ENCODE results near the gene ROR1.

DNA sequence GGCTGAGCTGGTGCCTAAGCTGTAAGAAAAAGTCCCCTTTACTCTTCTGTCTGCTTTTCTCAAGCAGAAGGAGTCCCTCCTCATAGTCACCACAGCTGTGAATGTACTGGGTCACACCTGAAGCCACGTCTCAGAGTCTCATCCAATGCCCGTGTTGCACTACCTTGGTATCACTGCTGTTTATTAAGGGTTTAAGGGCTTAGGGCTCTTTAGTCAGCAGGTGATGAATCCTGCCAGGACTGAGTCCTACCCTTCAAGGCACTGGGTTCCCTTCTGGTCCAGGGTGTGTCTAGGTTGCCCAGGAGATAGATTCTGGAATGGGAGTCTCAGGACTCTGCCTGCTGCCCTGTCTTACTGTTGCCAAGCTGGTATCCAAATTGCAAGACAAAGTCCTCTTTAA lies 33.4 kb upstream of the ROR1 start:
- TF ChIP-seq, protein P1, sequence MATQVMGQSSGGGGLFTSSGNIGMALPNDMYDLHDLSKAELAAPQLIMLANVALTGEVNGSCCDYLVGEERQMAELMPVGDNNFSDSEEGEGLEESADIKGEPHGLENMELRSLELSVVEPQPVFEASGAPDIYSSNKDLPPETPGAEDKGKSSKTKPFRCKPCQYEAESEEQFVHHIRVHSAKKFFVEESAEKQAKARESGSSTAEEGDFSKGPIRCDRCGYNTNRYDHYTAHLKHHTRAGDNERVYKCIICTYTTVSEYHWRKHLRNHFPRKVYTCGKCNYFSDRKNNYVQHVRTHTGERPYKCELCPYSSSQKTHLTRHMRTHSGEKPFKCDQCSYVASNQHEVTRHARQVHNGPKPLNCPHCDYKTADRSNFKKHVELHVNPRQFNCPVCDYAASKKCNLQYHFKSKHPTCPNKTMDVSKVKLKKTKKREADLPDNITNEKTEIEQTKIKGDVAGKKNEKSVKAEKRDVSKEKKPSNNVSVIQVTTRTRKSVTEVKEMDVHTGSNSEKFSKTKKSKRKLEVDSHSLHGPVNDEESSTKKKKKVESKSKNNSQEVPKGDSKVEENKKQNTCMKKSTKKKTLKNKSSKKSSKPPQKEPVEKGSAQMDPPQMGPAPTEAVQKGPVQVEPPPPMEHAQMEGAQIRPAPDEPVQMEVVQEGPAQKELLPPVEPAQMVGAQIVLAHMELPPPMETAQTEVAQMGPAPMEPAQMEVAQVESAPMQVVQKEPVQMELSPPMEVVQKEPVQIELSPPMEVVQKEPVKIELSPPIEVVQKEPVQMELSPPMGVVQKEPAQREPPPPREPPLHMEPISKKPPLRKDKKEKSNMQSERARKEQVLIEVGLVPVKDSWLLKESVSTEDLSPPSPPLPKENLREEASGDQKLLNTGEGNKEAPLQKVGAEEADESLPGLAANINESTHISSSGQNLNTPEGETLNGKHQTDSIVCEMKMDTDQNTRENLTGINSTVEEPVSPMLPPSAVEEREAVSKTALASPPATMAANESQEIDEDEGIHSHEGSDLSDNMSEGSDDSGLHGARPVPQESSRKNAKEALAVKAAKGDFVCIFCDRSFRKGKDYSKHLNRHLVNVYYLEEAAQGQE (IDR thresholded peaks at IDR 0.05; ENCODE audit: insufficient read depth in 1 of 2, low read depth in 2 of 2, low read length in 2 of 2), result no peak
- TF ChIP-seq POLR2AphosphoS5 (IDR thresholded peaks at IDR 0.05; ENCODE audit: low read depth, low read length), result no peak
- no peak for TF ChIP-seq SIN3A (IDR thresholded peaks at IDR 0.05; ENCODE audit: borderline replicate concordance, insufficient read depth, low read length)
- TF ChIP-seq TAF1 (IDR thresholded peaks at IDR 0.05; ENCODE audit: borderline replicate concordance, insufficient read depth, low read length), result no peak
